Mesenchymal stem cell (in vitro differentiated cells and primary cell): ENCODE measurements around the gene TMEM108.

Experiments used
- DNase-seq: peaks from one replicate; pipeline ENCODE4 v3.0.0-alpha.2; 2013
- H2AFZ ChIP-seq: one replicate; pipeline ENCODE4 v1.6.1; 2013; ENCODE audit warnings: low read depth, mild to moderate bottlenecking, control low read depth, inconsistent platforms, low read length, moderate library complexity
- H2AK5ac ChIP-seq: 2 replicates; pipeline ENCODE4 v1.6.1; 2013; ENCODE audit warnings: low read length, moderate library complexity, mild to moderate bottlenecking, inconsistent platforms; ENCODE audit not compliant: severe bottlenecking
- H2BK120ac ChIP-seq: one replicate; pipeline ENCODE4 v1.6.1; 2013; ENCODE audit warnings: low read depth, mild to moderate bottlenecking, inconsistent platforms, low read length, moderate library complexity
- H2BK12ac ChIP-seq, 2 experiments: one replicate each; pipeline ENCODE4 v1.6.1; 2013; ENCODE audit warnings: inconsistent platforms in 2 of 2, low read length in 2 of 2, mild to moderate bottlenecking in 2 of 2, moderate library complexity in 2 of 2, control low read depth in 1 of 2
- H2BK15ac ChIP-seq: one replicate; pipeline ENCODE4 v1.6.1; 2013; ENCODE audit warnings: mild to moderate bottlenecking, low read depth, inconsistent platforms; ENCODE audit not compliant: poor library complexity, severe bottlenecking
- H2BK5ac ChIP-seq: 2 replicates; pipeline ENCODE4 v1.6.1; 2013; ENCODE audit warnings: low read depth, mild to moderate bottlenecking, low read length, control low read depth, inconsistent platforms; ENCODE audit not compliant: poor library complexity, severe bottlenecking
- H3K14ac ChIP-seq, 2 experiments: one replicate each; pipeline ENCODE4 v1.6.1; 2013; ENCODE audit warnings: inconsistent platforms in 2 of 2, low read length in 2 of 2, control low read depth in 1 of 2, mild to moderate bottlenecking in 1 of 2, moderate library complexity in 1 of 2
- H3K18ac ChIP-seq, 2 experiments: one replicate each; pipeline ENCODE4 v1.6.1; 2013; ENCODE audit warnings: inconsistent platforms in 2 of 2, low read length in 2 of 2, control low read depth in 1 of 2, low read depth in 1 of 2, mild to moderate bottlenecking in 1 of 2
- H3K23ac ChIP-seq, 2 experiments: one replicate each; pipeline ENCODE4 v1.6.1; 2013; ENCODE audit warnings: inconsistent platforms in 2 of 2, low read length in 2 of 2, mild to moderate bottlenecking in 2 of 2, moderate library complexity in 2 of 2, control low read depth in 1 of 2
- H3K27ac ChIP-seq: 2 replicates; pipeline ENCODE4 v1.5.1; 2013; ENCODE audit warnings: mild to moderate bottlenecking, moderate library complexity, low read length, control low read depth, inconsistent platforms; ENCODE audit not compliant: poor library complexity, severe bottlenecking
- H3K27me3 ChIP-seq, 2 experiments: 2 replicates each; pipeline versions ENCODE4 v1.6.1 to v1.7.0; 2013; ENCODE audit warnings: low read length in 2 of 2, mild to moderate bottlenecking in 2 of 2, moderate library complexity in 2 of 2, control low read depth in 1 of 2, inconsistent platforms in 1 of 2; ENCODE audit not compliant: control insufficient read depth in 1 of 2, insufficient read depth in 1 of 2
- H3K36me3 ChIP-seq, 2 experiments: 2 replicates each; pipeline versions ENCODE4 v1.6.1 to v1.7.0; 2013; ENCODE audit warnings: low read length in 2 of 2, control low read depth in 1 of 2, inconsistent platforms in 1 of 2, low read depth in 1 of 2, mild to moderate bottlenecking in 1 of 2; ENCODE audit not compliant: insufficient read depth in 2 of 2, control insufficient read depth in 1 of 2
- H3K4ac ChIP-seq, 2 experiments: one replicate each; pipeline ENCODE4 v1.6.1; 2013; ENCODE audit warnings: inconsistent platforms in 2 of 2, low read length in 2 of 2, mild to moderate bottlenecking in 2 of 2, moderate library complexity in 2 of 2, control low read depth in 1 of 2, low read depth in 1 of 2
- H3K4me1 ChIP-seq: 2 replicates; pipeline ENCODE4 v1.6.1; 2013; ENCODE audit warnings: low read depth, low read length, control low read depth; ENCODE audit not compliant: control insufficient read depth, insufficient read depth
- H3K4me2 ChIP-seq: 2 replicates; pipeline ENCODE4 v1.6.1; 2013; ENCODE audit warnings: low read length, mild to moderate bottlenecking, inconsistent platforms; ENCODE audit not compliant: poor library complexity, severe bottlenecking
- H3K4me3 ChIP-seq, 2 experiments: 2 replicates each; pipeline versions ENCODE4 v1.5.1 to v1.7.0; 2013; ENCODE audit warnings: low read length in 2 of 2, mild to moderate bottlenecking in 2 of 2, control low read depth in 1 of 2, low read depth in 1 of 2; ENCODE audit not compliant: insufficient read depth in 1 of 2
- H3K79me1 ChIP-seq: replicated peaks from 2 replicates; pipeline ENCODE4 v1.6.1; 2013; ENCODE audit warnings: mild to moderate bottlenecking, control low read depth, low read length, inconsistent platforms; ENCODE audit not compliant: poor library complexity, severe bottlenecking
- H3K9ac ChIP-seq: 2 replicates; pipeline ENCODE4 v1.7.0; 2013; ENCODE audit warnings: mild to moderate bottlenecking, low read length, moderate library complexity
- H3K9me3 ChIP-seq: 2 replicates; pipeline ENCODE4 v1.7.0; 2013; ENCODE audit warnings: mild to moderate bottlenecking, low read length; ENCODE audit not compliant: control insufficient read depth
- H4K8ac ChIP-seq: one replicate; pipeline ENCODE4 v1.6.1; 2013; ENCODE audit warnings: inconsistent platforms, mild to moderate bottlenecking, low read length, moderate library complexity
- H4K91ac ChIP-seq: one replicate; pipeline ENCODE4 v1.6.1; 2013; ENCODE audit warnings: mild to moderate bottlenecking, low read length, inconsistent platforms
- WGBS: methylation state at CpG from one replicate; pipeline ENCODE4 v1.1.7; 2013; ENCODE audit warnings: mixed read lengths; 5-methylcytosine and 5-hydroxymethylcytosine counted together

Gene TMEM108

GRCh38 chr3:133162265-133162664 is 124.1 kb downstream of the TMEM108 start:
- Histone ChIP-seq H3K36me3 (no peaks in the 10 kb centered on the region), H2BK15ac (no peak overlapping the region), H3K27ac (no peak overlapping the region), H3K23ac (no peak overlapping the region), H2BK5ac (no peak overlapping the region), H2AK5ac (no peak overlapping the region), H3K4me1 (no peaks in the 10 kb centered on the region), H2BK12ac (no peak overlapping the region), H3K4ac (no peak overlapping the region), H3K18ac (no peak overlapping the region), H3K4me2 (no peak overlapping the region), H3K27me3 (peaks cover 0 to 2% of the 10 kb centered on the region in 2 experiments), H4K91ac (no peak overlapping the region), H3K79me1 (no peaks in the 10 kb centered on the region), H4K8ac (no peak overlapping the region), H3K9me3 (no peaks in the 10 kb centered on the region), H3K4me3 (no peak overlapping the region), H3K9ac (no peak overlapping the region), H2AFZ (no peak overlapping the region), H2BK120ac (no peak overlapping the region), H3K14ac (no peak overlapping the region)
- no peak for DNase-seq

GRCh38 chr3:133162670-133163305 is 124.6 kb downstream of the TMEM108 start:
- H3K9me3 ChIP-seq: no peaks in the 10 kb centered on the region
- no peak overlapping the region for H3K14ac ChIP-seq
- no peak overlapping the region for H4K91ac ChIP-seq
- no peak overlapping the region for H2BK120ac ChIP-seq
- H3K9ac ChIP-seq: no peak overlapping the region
- WGBS: 59% methylated on average over 2 of the region's 3 CpGs
- H3K79me1 ChIP-seq: no peaks in the 10 kb centered on the region
- no peaks in the 10 kb centered on the region for H3K36me3 ChIP-seq
- H3K27ac ChIP-seq: no peak overlapping the region
- no peak overlapping the region for H2BK12ac ChIP-seq
- H4K8ac ChIP-seq: no peak overlapping the region
- H3K23ac ChIP-seq: no peak overlapping the region
- no peak overlapping the region for H3K4me3 ChIP-seq
- peaks cover 0 to 2% of the 10 kb centered on the region in 2 experiments for H3K27me3 ChIP-seq
- no peaks in the 10 kb centered on the region for H3K4me1 ChIP-seq
- no peak overlapping the region for H2AK5ac ChIP-seq
- no peak overlapping the region for H3K4ac ChIP-seq
- H2BK5ac ChIP-seq: no peak overlapping the region
- no peak overlapping the region for H2BK15ac ChIP-seq
- no peak for DNase-seq
- no peak overlapping the region for H3K4me2 ChIP-seq
- no peak overlapping the region for H3K18ac ChIP-seq
- H2AFZ ChIP-seq: no peak overlapping the region

DNA sequence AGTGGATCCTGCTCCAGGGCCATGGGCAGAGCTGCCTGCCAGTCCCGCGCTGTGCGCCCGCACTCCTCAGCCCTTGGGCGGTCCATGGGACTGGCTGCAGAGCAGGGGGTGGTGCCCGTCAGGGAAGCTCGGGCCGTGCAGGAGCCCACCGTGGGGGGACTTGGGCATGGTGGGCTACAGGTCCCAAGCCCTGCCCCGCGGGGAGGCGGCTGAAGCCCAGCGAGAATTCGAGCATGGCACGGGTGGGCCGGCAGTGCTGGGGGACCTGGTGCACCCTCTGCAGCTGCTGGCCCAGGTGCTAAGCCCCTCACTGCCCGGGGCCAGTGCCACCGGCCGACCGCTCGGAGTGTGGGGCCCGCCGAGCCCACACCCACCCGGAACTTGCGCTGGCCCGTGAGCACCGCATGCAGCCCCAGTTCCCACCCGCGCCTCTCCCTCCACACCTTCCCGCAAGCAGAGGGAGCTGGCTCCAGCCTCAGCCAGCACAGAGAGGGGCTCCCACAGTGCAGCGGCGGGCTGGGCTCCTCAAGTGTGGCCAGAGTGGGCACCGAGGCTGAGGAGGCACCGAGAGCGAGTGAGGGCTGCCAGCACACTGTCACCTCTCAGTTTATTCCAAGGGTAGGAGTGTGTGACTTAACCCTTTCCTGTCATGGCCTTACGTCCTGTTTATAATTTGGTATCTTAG is 129.3 kb downstream of the TMEM108 start:
- H3K9me3 ChIP-seq: no peaks in the 10 kb centered on the region
- H3K14ac ChIP-seq: no peak overlapping the region
- no peak overlapping the region for H3K23ac ChIP-seq
- no peak overlapping the region for H4K8ac ChIP-seq
- no peak overlapping the region for H2BK5ac ChIP-seq
- no peak overlapping the region for H3K18ac ChIP-seq
- no peak overlapping the region for H2AK5ac ChIP-seq
- H2AFZ ChIP-seq: no peak overlapping the region
- no peak overlapping the region for H2BK15ac ChIP-seq
- H2BK12ac ChIP-seq: no peak overlapping the region
- no peak overlapping the region for H2BK120ac ChIP-seq
- H3K79me1 ChIP-seq: no peaks in the 10 kb centered on the region
- H3K27me3 ChIP-seq: no peaks in the 10 kb centered on the region
- H3K9ac ChIP-seq: no peak overlapping the region
- 92% methylated on average over 34 of the region's 36 CpGs for WGBS
- H3K4me3 ChIP-seq: no peak overlapping the region
- no peaks in the 10 kb centered on the region for H3K4me1 ChIP-seq
- H3K4me2 ChIP-seq: no peak overlapping the region
- H3K4ac ChIP-seq: no peak overlapping the region
- no peak overlapping the region for H3K27ac ChIP-seq
- H4K91ac ChIP-seq: no peak overlapping the region
- no peaks in the 10 kb centered on the region for H3K36me3 ChIP-seq
- no peak for DNase-seq

- no peak overlapping the region for H2BK5ac ChIP-seq
- no peak overlapping the region for H2AK5ac ChIP-seq
- WGBS: 100% methylated on average over 1 of the region's 1 CpG
- no peak overlapping the region for H4K91ac ChIP-seq
- no peak overlapping the region for H3K4me3 ChIP-seq
- H3K4me2 ChIP-seq: no peak overlapping the region
- H4K8ac ChIP-seq: no peak overlapping the region
- no peak overlapping the region for H2AFZ ChIP-seq
- H3K27ac ChIP-seq: no peak overlapping the region
- no peak overlapping the region for H2BK120ac ChIP-seq
- no peak overlapping the region for H3K9ac ChIP-seq
- H3K27me3 ChIP-seq: no peaks in the 10 kb centered on the region
- no peaks in the 10 kb centered on the region for H3K9me3 ChIP-seq
- H3K79me1 ChIP-seq: no peaks in the 10 kb centered on the region
- H3K4me1 ChIP-seq: no peaks in the 10 kb centered on the region
- H3K18ac ChIP-seq: no peak overlapping the region
- H2BK12ac ChIP-seq: no peak overlapping the region
- no peak for DNase-seq
- H2BK15ac ChIP-seq: no peak overlapping the region
- H3K14ac ChIP-seq: no peak overlapping the region
- H3K36me3 ChIP-seq: no peaks in the 10 kb centered on the region
- no peak overlapping the region for H3K23ac ChIP-seq
- no peak overlapping the region for H3K4ac ChIP-seq
These were observed 129.8 kb downstream of the TMEM108 start for GRCh38 chr3:133168025-133168401.
